Transverse colon (tissue), 4 donors: ENCODE data around the gene ARVCF.

Experiments
- EP300 ChIP-seq: sonication (generic); formaldehyde crosslinking; IDR thresholded peaks from one replicate; pipeline ENCODE4 v1.6.1; 2017; ENCODE audit warnings: antibody characterized with exemption, low read depth
- POLR2A ChIP-seq: fragments of 450-650 bp; IDR thresholded peaks from one replicate; pipeline ENCODE4 v1.6.1; 2016; ENCODE audit warnings: antibody characterized with exemption, mild to moderate bottlenecking, moderate library complexity
- POLR2AphosphoS5 ChIP-seq, 3 donors: sonication (generic); formaldehyde crosslinking; IDR thresholded peaks; one replicate each; pipeline ENCODE4 v1.6.1; 2016; ENCODE audit warnings: antibody characterized with exemption in 3 of 3
- TF ChIP-seq, protein P1 (sequence below), 5 experiments: fragments of 200-600 bp in 3 of 5; fragments of 450-650 bp in 2 of 5; sonication (generic) in 3 of 5; IDR thresholded peaks; 1 replicate in 2 of 5; 2 replicates in 3 of 5; pipeline ENCODE4 v1.5.1; 2016 to 2017; ENCODE audit warnings: antibody characterized with exemption in 5 of 5, inconsistent platforms in 3 of 5, mild to moderate bottlenecking in 2 of 5, moderate library complexity in 1 of 5

DNA sequence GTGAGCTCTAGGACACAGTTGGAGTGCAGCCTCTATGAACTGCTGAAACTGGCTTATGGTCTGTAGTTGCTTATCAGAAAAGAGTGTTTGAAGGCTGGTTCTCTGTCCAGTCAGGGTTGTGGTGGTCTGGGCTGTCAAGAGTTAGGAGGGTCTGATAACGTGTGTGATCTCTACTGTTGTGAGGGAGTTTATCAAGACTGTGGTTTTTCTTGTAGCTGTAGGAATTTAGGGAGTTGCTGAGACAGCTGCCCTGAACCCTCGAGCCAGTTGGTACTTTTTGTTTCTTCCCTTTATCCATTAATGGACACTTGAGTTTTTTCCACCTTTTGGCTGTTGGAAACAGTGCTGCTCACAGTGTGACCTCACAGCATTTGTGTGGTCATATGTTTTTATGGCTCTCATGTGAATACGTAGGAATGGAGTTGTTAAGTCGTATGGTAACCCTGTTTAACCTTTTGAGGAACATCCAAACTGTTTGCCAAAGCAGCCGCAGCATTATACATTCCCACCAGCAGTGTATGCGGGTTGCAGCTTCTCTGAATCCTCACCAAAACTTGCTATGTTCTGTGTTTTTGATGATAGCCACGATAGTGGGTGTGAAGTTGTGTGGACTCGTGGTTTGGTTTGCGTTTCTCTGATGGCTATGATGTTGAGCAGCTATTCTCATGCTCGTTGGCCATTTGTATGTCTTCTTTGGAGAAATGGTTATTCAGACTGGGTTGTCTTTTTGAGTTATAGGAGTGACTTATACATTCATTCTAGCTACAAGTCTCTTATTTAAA is 42.6 kb upstream of the ARVCF start:
- TF ChIP-seq, protein P1, sequence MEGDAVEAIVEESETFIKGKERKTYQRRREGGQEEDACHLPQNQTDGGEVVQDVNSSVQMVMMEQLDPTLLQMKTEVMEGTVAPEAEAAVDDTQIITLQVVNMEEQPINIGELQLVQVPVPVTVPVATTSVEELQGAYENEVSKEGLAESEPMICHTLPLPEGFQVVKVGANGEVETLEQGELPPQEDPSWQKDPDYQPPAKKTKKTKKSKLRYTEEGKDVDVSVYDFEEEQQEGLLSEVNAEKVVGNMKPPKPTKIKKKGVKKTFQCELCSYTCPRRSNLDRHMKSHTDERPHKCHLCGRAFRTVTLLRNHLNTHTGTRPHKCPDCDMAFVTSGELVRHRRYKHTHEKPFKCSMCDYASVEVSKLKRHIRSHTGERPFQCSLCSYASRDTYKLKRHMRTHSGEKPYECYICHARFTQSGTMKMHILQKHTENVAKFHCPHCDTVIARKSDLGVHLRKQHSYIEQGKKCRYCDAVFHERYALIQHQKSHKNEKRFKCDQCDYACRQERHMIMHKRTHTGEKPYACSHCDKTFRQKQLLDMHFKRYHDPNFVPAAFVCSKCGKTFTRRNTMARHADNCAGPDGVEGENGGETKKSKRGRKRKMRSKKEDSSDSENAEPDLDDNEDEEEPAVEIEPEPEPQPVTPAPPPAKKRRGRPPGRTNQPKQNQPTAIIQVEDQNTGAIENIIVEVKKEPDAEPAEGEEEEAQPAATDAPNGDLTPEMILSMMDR (IDR thresholded peaks at IDR 0.05), result no peak
- TF ChIP-seq EP300 (no peak), POLR2A (no peak), POLR2AphosphoS5 (IDR thresholded peaks at IDR 0.05) (no peak)
